NCI-H128 (cell line): ENCODE data around the gene TGFB2.

Source experiments
- DNase-seq: peaks from one replicate; lab custom pipeline; 2025; ENCODE audit not compliant: unreplicated experiment; lab: John Stamatoyannopoulos, UW

The TGFB2 gene

DNA sequence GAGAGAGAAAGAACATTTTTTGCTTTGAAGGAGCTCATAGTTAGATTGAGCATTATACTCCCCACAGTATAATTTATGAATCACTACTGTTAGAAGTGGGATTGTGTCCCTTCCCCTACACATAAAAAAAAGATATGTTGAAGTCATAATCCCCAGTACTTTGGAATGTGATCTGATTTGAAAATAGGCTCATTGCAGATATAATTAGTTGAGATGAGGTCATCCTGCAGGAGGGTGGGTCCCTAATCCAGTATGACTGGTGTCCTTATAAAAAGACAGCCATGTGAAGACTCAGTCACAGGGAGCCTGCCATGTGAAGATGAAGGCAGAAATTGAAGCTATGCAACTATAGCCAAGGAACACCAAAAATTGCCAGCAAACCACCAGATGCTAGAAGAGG, 76.4 kb downstream of the TGFB2 start:
- no peak for DNase-seq

DNA sequence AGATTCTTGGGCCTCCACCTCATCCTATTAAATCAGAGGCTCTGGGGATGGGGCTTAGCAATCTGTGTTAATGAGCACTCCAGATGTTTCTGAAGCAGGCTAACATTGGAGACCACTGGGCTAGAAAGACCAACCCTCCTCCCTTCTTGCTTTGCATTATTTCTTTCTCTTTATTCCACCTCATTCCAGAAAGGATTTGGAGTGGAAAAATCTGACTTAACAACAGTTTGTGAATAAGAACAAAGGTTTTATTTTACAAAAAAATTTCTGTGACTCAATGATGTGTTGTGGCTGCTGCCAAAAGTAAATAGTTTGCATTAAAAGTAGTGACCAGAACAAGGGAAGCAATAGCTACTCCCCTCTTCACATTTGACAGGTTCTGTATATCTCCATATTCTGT, 79.4 kb downstream of the TGFB2 start:
- no peak for DNase-seq

DNA sequence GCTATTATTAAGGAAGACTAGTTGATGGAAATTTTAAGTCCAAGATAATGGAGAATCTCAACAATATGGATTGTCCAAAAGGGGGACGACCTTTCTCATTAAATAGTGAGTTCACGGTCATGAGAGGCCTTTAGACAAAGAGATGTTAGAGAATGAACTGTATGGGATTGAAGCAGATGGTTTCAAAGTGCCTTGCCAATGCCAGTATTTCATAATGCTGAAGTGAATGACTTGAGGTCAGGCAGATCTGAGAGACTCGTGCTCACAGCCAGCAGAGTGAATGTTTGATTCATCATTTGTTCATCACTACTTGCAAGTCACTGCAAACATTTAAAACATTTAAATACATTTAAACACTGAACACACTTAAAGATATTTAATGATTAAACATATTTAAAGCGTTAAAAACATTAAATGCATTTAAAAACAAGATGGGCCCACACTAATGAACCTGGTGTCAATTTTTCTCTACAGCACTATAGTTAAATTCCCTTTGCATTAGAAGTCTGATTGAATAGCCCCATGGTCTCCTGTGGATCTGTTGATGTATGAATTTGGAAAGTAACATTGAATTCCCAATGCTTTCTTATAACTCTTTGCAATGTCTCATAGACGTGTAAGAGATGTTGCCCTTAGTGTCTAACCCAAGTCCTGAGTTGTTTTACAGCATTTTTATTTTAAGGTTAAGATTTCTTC, 80.7 kb downstream of the TGFB2 start:
- no peak for DNase-seq

DNA sequence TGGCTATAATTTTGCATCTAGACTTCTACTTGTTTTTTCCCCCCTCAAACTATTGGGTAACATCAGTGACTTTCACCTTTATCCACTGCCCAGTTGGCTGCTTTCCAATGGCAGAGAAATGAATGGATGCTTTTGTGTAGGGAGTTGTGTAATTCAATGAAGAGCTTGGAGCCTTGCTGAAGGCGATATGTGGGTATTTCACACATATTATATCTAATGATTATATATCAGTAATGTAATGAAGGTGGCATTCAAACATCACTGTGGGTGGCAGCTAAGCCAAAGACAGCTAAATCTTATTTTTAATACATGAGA, 81.2 kb downstream of the TGFB2 start:
- no peak for DNase-seq

DNA sequence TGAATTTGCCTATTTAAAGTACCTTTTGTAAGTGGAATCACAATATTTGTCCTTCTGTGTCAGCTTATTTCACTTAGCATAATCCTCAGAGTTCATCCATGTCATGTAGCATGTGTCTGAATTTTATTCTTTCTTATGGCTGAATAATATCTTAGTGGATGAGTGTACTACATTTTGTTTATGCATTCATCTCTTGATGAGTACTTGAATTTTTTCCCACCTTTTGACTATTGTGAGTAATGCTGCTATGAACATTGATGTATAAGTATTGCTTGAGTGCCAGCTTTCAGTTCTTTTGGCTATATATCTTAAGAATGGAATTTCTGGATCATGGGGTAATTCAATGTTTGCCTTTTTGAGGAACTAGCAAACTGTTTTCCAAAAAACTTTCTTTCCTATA, 84.2 kb downstream of the TGFB2 start:
- no peak for DNase-seq

DNA sequence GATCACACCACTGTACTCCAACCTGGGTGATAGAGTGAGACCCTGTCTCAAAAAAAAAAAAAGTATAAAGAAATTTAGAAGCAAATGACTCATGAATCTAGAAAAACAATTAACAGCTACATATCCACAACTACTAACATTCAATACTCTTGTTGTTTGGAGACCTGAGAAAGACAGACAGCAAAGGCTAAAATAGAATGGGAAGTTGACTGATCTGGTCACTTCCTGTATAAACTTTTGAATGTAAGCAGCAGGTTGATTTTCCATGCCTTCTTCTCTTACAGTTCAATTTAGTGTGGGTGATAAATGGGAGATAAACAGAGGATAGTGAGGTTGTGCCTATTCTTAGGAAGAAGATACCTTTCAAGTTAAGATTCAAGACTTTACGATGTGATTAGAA, 85.2 kb downstream of the TGFB2 start:
- no peak for DNase-seq

DNA sequence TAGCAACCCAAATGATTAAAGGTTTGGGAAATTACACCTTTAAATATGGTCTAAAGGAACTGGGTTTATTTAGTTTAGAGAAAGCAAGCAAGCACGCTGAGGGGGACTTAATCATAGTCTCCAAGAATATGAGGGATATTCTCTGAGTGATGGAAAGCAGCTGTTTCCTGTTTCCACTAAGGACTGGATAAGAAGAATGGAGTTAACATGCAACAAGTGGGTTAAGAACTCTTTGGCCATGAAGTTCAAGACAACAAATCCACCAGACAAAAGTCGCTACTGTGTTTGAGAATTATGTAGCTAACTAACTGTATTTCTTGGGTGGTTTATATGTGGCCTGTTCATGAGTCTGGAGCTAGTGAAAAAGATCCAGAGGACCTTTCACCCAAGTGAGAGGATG, 85.7 kb downstream of the TGFB2 start:
- DNase-seq, result no peak

DNA sequence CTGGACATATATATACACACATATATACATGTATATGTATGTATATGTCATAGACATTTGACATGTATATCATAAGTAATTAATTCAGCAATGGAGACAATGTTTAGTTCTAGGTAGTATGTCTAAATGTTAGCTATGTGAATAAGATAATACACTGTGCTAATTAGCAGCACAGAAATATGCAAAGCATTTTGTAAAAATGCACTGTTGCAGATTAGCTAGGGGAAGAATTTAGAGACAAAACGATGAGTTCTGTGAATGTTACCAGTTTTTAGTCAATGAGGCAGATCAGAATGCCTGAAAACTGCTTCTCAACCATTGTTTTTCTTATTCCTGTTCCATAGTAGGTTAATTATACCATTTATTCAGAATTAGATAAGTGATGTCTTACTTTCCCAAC, 86.3 kb downstream of the TGFB2 start:
- no peak for DNase-seq

DNA sequence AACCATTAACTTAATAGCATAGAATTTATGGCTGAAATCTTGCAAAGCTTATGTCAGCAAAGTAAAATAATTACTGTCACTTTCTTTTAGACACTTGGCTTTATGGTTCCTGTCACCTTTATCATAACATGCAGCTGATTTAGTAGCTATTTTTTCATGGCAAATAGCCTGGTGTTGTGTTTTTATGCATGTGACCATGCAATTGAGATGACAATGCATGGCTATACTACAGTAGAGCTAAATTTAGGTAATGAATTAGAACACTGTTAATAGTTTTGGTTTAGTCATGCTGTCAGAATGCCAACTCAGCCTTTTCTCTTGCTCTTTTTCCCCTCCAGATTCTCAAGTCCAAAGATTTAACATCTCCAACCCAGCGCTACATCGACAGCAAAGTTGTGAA, 88.6 kb downstream of the TGFB2 start:
- no peak for DNase-seq

DNA sequence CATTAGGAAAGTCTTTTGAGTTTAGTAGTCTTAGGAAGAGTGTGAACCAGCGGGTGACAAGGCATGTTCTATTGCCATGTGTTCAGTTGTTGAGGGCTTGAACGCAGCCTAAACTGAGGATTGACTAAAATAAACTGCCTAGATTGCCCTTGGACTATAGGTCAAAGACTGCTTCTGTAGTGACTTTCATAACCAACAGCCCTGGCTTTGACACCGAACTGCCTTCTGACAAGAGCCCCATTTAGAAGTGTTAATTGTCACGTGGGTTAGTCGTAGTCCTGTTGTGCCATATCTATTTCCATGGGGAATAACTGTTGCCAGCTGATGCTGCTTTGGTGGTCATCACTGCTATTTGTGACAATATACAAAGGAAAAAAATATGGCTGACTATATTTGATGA, 90.4 kb downstream of the TGFB2 start:
- DNase-seq, result no peak

DNA sequence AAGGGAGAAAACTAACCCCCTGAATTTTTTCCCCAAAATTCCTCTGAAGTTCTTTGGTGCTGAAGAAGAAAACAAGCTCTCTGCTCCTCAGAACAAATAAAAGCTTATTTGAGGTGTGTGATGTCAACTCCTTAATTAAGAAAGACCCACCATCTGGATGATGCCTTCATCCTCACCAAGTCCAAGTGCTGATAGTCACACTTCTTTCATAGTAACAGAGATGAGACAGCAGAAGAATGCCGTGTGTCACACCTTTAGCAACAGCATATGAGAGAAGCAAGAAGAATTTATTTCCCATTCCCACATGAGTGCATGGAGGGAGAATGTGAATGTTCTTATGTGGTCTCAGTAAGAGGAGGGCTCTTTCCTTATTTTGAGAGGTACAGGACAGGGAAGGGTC, 91.2 kb downstream of the TGFB2 start:
- DNase-seq, result no peak

DNA sequence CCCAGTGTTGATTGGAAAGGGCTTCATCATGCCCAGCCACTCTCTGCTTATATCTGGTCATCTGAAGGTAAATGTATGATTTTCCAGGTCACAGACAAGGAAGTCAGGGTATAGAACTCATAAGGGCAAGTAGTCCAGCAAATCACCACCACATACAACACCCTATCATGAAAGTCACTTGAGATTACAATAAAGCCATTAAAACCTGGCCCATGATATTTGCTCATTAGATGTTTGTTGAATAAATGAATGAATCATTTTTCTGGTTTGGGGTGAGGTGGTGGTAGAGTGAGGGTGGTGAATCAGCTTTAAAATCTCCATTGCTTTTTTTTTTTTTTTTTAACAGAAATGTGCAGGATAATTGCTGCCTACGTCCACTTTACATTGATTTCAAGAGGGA, 91.9 kb downstream of the TGFB2 start:
- DNase-seq, result no peak

DNA sequence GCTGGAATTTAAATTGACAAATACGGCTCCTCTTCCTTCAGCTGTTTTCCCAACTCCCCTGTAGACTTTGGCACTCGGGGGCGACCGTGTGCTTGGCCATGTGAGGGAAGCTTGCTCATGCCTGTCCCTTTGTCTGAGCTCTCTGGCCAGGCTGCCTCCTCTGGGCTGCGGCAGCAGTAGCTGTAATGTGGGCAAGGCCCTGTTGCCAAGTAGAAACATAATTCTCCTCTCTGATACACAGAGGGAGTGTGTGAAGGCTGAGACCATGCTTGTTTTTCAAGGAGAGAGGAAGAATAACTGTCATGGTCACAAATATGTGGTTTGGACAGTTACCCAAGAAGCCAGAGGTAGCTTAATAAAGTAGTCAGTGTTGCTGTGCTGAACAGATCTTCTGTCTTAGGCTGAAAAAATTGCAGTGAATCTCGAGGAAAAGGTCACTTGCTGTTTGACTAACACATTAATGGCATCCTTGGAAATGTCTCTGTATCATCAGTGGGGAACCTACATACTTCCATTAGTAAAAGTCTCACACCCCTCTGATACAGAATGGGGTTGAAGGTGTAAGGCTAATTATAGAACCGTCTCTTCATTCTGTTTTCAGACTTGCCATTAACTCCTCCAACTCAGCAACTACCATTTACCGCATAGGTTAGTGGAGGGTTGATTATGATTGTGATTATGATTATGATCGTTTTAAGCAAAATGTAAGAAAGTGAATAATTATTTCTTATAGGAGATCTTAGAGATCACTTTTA, 94.6 kb downstream of the TGFB2 start:
- DNase-seq, result no peak

DNA sequence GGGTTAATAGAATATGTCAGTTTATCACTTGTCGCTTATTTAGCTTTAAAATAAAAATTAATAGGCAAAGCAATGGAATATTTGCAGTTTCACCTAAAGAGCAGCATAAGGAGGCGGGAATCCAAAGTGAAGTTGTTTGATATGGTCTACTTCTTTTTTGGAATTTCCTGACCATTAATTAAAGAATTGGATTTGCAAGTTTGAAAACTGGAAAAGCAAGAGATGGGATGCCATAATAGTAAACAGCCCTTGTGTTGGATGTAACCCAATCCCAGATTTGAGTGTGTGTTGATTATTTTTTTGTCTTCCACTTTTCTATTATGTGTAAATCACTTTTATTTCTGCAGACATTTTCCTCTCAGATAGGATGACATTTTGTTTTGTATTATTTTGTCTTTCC, 98.1 kb downstream of the TGFB2 start:
- no peak for DNase-seq

DNA sequence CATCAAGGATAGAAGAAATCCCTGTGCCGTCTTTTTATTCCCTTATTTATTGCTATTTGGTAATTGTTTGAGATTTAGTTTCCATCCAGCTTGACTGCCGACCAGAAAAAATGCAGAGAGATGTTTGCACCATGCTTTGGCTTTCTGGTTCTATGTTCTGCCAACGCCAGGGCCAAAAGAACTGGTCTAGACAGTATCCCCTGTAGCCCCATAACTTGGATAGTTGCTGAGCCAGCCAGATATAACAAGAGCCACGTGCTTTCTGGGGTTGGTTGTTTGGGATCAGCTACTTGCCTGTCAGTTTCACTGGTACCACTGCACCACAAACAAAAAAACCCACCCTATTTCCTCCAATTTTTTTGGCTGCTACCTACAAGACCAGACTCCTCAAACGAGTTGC, 99.0 kb downstream of the TGFB2 start:
- DNase-seq, result no peak

DNA sequence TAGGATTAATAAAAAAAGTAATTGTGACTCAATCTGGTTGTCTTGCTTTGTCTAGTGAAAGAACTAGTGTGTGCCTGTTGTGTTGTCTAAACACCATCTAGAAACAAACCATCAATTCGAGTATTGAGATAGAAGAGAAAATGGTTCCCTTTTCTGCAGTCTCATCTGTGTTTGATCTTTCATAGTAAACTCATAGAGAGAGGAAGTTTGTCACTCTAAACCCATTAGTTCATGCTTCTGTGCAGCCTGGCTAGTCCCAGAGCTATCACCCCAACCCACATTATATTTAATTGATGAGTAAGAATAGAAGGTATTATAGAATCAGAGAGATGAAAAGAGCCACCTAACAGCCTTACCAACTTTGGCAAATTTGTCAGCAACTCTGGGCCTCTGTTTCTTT, 99.5 kb downstream of the TGFB2 start:
- no peak for DNase-seq

DNA sequence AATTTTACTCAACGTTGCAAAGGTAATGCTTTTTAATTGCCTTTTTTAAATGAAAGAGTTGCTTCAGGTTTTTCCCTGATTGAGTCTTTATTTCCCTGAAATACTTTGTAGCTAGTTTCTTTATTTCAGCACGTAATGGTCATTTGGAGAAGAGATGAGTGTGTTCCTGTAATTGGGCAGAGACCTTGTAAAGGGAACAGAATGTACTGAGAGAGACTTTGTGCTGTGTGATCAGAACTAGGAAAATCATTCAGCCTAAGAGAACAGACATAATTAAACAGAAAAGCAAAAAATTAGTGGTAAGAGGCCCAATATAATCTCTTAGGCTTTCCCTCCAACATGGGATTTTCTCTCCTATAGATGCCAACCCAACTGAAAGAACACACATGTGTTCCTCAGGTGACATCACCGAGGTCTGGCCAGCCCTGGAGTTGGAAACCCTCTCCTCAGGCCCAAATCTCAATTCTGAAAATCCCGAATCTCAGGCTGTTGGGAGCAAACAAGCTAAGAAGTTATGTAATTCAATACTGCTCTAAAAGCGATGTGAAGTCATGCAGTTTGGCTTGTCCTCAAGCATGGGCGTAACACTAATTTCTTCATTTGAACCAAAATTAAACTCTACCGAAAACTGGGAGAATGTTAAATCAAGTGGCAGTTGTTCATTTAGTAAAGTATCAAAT, 102.0 kb downstream of the TGFB2 start:
- DNase-seq, result no peak

DNA sequence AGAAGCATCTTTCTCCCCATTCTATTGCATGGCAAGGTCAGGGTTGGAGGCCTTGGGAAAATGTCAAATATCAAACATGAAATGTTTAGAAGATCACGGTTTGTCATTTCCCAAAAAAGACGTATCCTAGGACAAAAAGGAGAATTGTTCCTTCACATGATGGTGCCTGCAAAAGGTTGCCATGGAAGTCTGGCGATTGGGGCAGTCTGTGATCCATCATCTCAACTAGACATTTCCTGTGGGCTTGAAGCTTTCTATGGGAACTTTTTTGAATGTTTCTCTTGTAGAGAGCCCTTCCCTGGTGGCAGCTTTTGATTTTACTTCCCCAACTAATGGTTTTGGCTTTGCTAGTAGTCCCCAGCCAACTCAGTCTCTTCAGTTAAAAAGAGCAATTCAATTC, 106.3 kb downstream of the TGFB2 start:
- no peak for DNase-seq

DNA sequence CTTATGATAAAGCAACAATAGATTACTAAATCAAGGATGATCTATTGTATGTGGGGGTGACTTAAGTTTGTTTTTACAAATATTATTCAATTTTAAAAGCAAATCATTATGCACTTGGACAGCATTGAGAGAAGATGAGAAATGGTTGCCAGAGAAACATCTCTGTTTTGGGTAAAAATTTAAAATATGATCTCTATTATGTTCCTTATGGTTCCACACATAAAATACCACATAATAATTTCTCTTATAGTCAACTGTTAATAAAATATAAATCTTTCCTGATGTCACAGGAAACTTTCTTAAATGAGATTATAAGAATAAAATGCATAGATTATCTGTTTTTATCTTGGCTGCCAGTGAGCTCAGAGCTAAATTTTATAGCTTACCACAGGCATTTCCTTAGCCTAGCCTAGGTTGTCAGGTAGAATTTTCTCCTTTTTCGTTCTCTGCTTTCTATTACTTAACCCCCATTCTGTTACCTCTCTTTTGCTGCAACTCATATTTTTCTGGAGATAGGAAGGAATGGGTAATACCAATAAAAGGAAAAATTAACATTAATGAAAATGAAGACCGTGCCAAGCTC, 109.7 kb downstream of the TGFB2 start:
- DNase-seq, result no peak

DNA sequence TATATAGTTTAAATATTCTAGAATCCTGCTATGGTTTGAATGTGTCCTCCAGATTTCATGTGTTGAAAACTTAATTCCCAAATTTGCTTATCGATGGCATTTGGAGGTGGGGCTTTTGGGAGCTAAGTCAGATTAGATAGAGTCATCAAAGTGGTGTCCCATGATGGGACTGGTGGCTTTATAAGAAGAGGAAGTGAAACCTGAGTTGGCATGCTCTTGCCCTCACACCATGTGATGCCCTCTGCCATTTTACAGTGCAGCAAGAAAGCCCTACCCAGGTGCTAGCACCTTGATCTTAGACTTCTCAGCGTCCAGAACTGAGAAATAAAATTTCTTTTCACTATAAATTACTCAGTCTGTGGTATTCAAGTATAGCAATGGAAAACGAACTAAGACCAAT, 111.3 kb downstream of the TGFB2 start:
- no peak for DNase-seq

DNA sequence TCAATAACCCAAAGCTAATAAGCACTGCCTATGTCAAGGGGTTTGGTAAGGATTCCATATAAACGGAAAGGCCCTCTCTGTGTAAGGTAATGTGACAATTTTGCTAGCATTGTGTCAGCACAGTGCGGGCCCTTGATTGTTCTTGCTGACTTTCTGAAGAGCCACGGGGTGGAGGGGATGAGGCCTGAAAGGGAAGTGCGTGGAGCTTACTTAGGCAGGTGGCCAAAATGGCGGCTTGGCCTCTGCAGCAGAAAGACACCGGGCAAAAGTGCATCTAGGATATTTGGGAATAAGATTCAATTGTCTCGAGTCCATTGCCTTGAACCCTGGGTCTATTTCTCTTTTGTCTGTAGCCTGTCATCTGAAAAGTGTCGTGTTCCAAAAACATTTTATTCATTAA, 114.3 kb downstream of the TGFB2 start:
- no peak for DNase-seq
